Brain pericyte (primary cell): ENCODE data around the gene C13orf42.

ENCODE experiments used
- DNase-seq: peaks from one replicate; pipeline ENCODE4 v3.0.0-alpha.2; 2012; ENCODE audit warnings: low read depth, low spot score

C13orf42 gene

DNA sequence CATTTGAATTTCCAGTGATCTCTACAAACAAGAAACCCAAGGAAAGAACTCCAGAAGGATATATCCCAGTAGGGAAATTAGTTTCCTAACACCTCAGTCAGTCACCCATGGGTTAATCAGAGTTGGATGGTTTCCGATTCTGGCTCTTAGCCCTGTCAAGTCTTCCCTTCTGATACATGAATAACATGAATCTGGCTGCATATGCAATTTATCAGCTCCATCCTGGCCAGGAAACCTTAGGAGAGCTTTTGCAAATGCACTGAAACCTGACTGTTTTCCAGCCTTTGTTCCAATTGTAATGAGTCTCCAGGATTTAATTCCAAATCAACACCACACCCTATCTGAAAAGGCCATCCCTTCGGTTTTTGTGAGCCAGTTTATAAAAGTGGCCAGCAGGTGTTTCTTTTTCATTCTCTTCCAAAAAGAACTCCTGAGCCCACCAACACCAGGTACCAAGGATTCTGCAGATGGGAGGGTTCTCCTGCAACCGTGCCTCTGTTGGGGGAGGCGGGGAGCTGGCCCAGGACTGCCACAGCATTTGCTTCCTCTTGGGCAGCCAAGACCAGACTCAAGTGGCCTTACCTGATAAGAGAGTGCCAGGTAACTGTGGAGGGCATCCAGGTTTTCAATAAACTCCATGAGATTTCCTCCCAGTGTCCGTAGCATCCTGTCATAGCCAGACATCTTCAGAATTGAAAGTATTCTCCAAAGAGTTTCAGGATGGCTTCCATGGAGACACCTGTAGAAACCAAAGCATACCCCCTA lies 77.5 kb downstream of the C13orf42 start:
- no peak for DNase-seq

DNA sequence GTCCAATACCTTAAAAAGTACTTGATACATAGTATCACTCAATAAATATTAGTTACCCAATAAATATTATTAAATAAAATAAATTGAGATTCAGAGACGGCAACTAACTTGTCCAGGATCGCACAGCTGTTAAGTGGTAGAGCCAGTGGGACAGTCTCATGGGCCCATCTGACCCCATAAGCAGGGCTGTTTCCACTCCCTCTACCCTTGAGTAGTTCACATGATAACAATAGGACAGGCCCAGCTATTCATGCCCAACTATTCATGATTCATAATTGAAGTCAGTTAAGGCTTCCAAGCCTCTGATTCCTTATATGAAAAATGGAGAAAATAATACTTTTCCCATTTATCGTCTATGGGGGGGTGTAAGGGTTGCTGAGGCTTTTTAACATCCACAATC lies 78.2 kb downstream of the C13orf42 start:
- DNase-seq = no peak
